Measurements from ENCODE around the gene RGS17. TPM values are rescaled to one million over a fixed set of nuclear protein-coding genes. Genes with fewer than 3 reads are reported as not detected.
"Not testable (repeated sequence)": the region's sequence is repeated elsewhere in the genome, so short reads cannot be mapped to it uniquely, and the experiment has no call there.

The RGS17 gene
- total RNA-seq, 2 donors from 2014 or later: 0.18 to 0.37 TPM

GRCh38 chr6:153129873-153130514, 1.1 kb downstream of the RGS17 start:
- intact Hi-C loops (cut with DNase I): no loop called here
- ATAC-seq (peak in 1 of 2 donors; percentile 36), DNase-seq (no peak)

DNA sequence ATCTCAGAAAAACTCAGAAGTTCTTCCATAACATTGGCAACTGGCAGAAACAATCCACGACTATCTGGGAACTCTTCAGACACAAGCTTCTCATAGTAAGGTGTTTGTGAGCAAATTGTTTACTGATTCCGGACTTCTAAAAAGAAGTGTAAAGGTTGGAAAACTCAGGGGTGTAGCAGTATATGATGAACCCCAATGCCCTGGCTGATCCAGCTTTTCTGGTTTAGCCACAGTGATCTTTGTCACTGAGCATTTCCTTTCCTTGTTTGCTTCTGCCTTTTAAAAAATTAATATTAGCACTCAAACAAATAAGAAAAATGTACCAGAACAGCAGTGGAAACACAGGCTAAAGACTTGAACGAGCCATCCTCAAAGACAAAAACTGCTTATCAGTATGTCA, 4.9 kb downstream of the RGS17 start:
- ATAC-seq: no peak
- no peak for DNase-seq
- intact Hi-C loops (cut with DNase I): no loop called here

DNA sequence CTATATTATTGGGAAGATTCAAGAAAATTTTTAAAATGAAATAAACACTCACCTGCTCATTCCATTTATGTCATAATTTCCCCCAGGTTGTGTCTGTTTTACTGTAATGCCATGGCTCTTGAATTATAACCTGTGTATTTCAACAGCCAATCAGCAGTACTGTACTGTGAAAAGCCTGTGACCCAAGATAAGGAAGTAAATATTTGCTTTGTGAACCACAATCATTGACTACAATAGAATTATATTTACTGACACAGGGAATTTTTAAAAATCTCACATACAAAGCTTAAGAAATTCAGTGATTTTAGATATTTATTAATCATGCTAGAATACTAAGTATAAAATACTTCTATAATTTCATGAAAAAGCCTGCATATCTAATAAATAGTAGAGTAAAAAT, 6.0 kb downstream of the RGS17 start:
- no peak for DNase-seq
- intact Hi-C loops (cut with DNase I): no loop called here
- no peak for ATAC-seq

- no peak for ATAC-seq
- intact Hi-C loops (cut with DNase I): no loop called here
- DNase-seq: no peak
Observed at GRCh38 chr6:153123801-153124200, 7.3 kb downstream of the RGS17 start.

GRCh38 chr6:153121311-153121710, 9.8 kb downstream of the RGS17 start:
- no peak for DNase-seq
- ATAC-seq: no peak
- intact Hi-C loops (cut with DNase I): no loop called here

DNA sequence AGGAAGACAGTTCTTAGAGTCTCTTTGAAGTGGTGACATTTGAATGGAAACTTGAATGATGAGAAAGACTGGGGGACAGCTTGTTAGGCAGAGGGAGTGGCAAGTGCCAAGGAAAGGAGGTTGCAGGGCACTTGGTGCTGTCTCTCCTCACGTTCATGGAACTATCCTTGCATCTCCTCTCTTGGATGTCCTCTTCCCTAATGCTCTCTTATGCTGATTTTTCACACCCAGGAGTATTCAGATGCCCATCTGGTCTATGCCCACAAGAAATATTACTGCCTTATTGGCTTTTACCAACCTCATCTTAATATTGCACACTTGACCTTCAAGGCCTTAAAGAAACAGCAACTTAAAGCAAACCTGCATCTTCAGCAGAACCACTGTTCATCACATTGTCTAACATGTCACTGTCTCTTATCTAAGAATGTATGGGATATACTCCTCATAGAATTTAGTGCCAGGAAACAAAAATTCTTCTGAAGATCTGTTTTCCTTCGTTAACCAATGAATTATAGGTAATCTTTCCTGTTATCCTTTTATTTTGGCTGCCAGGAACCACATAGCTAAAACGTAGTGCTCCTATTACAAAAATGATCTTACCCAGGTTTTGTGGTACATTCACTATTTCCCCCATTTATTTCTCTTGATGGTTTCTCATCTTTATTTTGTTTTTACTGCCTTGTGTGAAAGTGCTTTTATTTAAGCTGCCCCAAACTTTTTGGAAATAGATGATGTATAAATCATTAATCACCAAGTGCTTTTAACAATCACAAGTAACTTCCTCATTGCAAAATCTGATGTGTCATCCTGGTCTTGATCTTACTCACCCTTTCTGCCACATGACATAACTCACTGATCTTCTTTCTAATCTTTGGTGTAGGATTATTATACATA, 12.8 kb downstream of the RGS17 start:
- intact Hi-C loops (cut with DNase I): no loop called here
- no peak for ATAC-seq
- DNase-seq: no peak

GRCh38 chr6:153111082-153111481, 20.0 kb downstream of the RGS17 start:
- ATAC-seq; intact Hi-C loops (cut with DNase I); DNase-seq: not testable (repeated sequence)

GRCh38 chr6:153110612-153111011, 20.5 kb downstream of the RGS17 start:
- intact Hi-C loops (cut with DNase I); DNase-seq; ATAC-seq: not testable (repeated sequence)

- intact Hi-C loops (cut with DNase I): loop anchor here in 1 of 2 donors (10.0 kb wide), 1 partner anchor 74 kb away; no protein-coding TSS in a partner anchor
- ATAC-seq (no peak), DNase-seq (no peak)
Observed at GRCh38 chr6:153108315-153108714, 22.8 kb downstream of the RGS17 start.

- DNase-seq (no peak), ATAC-seq (no peak)
- intact Hi-C loops (cut with DNase I): loop anchor here in 1 of 2 donors (10.0 kb wide), 1 partner anchor 71 kb away; no protein-coding TSS in a partner anchor
Observed at GRCh38 chr6:153106021-153106420, 25.1 kb downstream of the RGS17 start.

DNA sequence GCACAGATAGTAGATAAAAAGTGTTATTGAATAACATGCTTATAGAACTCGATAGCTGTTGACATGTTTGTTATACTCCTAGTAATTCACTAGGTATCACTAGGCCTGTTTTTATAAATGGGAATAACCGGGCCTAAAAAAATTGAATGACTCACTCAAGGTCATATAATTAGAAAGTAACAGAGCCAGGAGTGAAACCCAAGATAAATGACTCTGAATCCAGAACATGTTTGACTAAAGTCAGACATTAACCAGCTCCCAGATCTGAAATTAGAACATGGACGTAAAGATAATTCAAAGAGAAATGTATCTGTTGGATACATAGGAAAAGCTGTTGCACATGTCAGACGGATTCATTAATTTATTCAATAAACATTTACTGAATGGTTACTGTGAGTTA, 26.9 kb downstream of the RGS17 start:
- DNase-seq (no peak), ATAC-seq (peak in 1 of 2 donors; percentile 59)
- intact Hi-C loops (cut with DNase I): loop anchor here in 1 of 2 donors (10.0 kb wide), 1 partner anchor 69 kb away; no protein-coding TSS in a partner anchor

- intact Hi-C loops (cut with DNase I): loop anchor here in 1 of 2 donors (10.0 kb wide), 1 partner anchor 68 kb away; no protein-coding TSS in a partner anchor
- peak; percentile 31 for DNase-seq
- ATAC-seq: peak; percentile 93 to 94
Observed at GRCh38 chr6:153103319-153103655, 27.8 kb downstream of the RGS17 start.

DNA sequence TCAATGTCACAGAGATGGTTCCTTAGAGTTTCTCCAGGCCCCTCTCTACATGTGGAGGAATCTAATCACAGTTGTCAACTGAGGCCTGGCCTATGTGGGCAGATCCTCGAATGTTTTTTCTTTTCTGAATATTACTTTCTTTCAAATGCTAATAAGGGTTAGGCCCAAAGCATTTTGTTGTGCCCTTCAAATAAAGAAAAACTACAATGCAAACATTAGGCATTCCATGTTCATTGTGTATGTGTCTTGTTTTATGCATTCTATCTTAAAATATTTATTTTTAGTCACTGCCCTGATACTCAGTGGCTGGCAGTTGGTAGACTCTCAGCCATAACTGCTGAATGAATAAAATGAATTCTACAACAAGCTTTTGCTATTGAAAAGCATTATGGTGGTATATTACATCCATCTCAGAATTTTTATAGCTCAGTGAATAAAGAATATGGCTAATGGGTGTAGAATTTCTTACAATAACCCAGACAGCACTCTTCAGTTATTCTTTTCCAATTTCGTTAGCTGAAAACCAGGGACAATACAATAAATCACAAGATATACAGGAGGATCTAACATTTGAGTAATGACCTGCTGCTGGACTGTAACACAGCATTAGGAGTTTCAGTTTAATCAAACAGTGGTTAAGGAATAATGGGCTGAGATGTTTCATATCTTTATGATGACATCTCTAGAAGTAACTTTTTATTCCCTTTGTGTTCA, 28.3 kb downstream of the RGS17 start:
- intact Hi-C loops (cut with DNase I): loop anchor here in 1 of 2 donors (10.0 kb wide), 1 partner anchor 68 kb away; no protein-coding TSS in a partner anchor
- DNase-seq (no peak), ATAC-seq (peak in 1 of 2 donors; percentile 43)

DNA sequence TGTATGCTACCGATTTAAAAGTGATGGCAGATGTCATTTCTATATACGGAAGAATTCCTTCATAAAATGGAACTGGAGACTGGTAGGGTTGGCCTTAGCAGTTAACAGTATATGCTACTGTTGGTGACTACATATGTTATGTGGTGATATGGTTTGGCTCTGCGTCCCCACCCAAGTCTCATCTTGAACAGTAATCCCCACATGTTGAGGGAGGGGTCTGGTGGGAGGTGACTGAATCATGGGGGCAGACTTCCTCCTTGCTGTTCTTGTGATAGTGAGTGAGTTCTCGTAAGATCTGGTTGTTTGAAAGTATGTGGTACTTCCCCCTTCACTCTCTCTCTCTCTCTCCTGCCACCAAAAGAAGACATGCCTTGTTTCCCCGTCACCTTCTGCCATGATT, 29.6 kb downstream of the RGS17 start:
- DNase-seq (no peak), ATAC-seq (no peak)
- intact Hi-C loops (cut with DNase I): loop anchor here in 1 of 2 donors (10.0 kb wide), 1 partner anchor 67 kb away; no protein-coding TSS in a partner anchor

DNA sequence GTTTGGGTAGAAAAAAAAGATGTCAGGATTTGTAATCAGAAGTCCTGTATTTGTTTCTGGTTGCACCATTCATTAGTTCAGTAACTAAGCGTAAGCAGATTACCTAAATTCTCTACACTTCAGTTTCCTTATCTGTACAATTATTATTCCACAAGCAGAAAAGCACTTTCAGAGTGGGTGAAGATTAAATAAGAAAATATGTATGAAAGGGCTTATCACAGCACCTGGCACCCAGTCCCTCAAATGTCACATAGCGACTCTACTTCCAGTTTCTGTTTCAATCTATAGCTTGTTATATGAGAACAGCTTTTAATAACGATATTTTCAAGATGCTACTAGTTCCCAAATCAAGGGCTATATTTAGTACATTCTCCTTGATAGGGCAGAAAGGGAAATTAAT, 31.4 kb downstream of the RGS17 start:
- intact Hi-C loops (cut with DNase I): loop anchor here in 1 of 2 donors (10.0 kb wide), 1 partner anchor 65 kb away; no protein-coding TSS in a partner anchor
- DNase-seq (no peak), ATAC-seq (no peak)

GRCh38 chr6:153096792-153097191, 34.3 kb downstream of the RGS17 start:
- intact Hi-C loops (cut with DNase I): no loop called here
- ATAC-seq (no peak), DNase-seq (no peak)

- no peak for ATAC-seq
- intact Hi-C loops (cut with DNase I): no loop called here
- DNase-seq: no peak
Observed at GRCh38 chr6:153096031-153096430, 35.1 kb downstream of the RGS17 start.

GRCh38 chr6:153092082-153093013, 38.7 kb downstream of the RGS17 start:
- intact Hi-C loops (cut with DNase I): no loop called here
- DNase-seq (no peak), ATAC-seq (peak in 1 of 2 donors; percentile 33)

Data from left cardiac atrium (tissue), 4 donors.